Measurements from ENCODE around the gene ZDHHC5. TPM values are rescaled to one million over a fixed set of nuclear protein-coding genes. Genes with fewer than 3 reads are reported as not detected.

ZDHHC5 gene
- total RNA-seq, 1 donor from 2014 or later: 79.8 TPM

DNA sequence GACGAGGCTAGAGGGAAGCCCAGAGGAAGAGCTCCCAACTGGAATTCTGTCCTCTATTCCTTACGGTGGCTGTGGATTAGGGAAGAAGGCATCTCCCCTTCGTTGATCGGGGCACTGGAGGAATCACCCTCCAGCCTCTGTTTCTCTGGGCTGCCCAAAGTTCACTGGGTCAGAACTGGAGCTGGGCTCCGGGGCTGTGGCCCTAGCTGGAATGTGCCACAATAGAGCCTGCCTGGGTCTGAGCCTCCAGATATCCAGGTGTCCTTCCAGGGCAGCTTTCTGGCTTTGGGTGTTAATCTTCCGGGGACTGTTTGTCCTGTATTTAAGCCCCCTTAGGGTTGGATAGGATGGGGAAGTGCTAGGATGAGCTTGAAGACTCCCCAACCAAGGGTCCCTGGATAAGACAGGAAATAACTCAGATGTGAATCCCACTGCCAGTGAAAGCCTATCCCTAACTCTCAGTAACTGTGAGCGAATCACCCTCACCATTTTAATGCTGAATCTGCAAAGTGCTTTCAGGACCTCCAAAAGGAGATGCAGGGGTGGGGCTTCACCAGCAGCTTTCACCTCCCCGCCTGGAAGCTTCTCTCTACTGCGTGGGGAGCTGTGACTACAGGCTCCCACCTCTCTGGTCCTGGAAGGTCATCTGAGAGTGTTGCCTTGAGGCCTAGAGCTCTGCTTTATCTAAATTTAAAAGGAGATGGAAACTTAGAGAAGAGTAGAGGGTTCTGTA lies 27.7 kb upstream of the ZDHHC5 start:
- H3K4me1 ChIP-seq: peaks cover 22% of the 10 kb centered on the region

DNA sequence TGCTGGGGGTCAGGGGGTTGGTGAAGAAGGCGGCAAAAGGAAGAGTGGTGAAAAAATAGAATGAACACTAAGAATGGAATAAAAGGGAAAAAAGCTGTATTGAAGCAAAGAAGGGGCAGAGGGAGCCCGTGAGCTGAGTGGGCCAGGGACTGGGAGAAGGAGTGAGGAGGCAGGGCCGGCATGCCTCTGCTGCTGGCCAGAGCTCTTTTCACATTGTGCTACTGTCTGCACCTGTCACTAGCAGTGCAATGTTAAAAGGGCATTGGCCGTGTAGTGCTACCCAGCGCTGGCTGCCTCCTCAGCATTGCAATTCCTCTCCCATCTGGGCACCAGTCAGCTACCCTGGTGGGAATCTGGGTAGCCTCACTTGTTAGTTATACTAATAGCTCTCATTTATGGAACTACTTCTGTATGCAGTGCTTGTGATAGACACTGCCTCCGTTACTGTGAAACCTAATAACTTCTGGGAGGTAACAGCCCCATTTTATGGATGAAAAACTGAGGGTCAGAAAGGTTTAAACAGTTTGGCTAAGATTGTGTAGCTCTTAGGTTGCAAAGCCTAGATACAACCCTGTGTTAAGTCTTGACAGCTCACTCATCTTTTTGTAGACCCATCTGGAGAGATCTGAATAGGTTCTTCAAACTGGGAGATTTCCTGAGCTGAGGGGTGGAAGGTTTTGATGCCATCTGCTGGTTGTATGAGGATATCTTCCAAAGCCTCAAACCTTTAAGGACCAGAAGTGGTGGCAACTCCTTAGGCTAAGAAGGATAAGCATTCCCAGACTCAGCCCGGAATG lies 26.7 kb upstream of the ZDHHC5 start:
- H3K4me3 ChIP-seq: no peak overlapping the region
- no peak for DNase-seq
- H3K27me3 ChIP-seq: no peaks in the 10 kb centered on the region
- H3K27ac ChIP-seq: no peak overlapping the region
- TF ChIP-seq, protein P1, sequence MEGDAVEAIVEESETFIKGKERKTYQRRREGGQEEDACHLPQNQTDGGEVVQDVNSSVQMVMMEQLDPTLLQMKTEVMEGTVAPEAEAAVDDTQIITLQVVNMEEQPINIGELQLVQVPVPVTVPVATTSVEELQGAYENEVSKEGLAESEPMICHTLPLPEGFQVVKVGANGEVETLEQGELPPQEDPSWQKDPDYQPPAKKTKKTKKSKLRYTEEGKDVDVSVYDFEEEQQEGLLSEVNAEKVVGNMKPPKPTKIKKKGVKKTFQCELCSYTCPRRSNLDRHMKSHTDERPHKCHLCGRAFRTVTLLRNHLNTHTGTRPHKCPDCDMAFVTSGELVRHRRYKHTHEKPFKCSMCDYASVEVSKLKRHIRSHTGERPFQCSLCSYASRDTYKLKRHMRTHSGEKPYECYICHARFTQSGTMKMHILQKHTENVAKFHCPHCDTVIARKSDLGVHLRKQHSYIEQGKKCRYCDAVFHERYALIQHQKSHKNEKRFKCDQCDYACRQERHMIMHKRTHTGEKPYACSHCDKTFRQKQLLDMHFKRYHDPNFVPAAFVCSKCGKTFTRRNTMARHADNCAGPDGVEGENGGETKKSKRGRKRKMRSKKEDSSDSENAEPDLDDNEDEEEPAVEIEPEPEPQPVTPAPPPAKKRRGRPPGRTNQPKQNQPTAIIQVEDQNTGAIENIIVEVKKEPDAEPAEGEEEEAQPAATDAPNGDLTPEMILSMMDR (IDR thresholded peaks at IDR 0.05): peak; percentile 61
- no peaks in the 10 kb centered on the region for H3K9me3 ChIP-seq
- intact Hi-C loops (cut with DNase I): loop anchor here (5.0 kb wide), 1 partner anchor 74 kb away; the partner anchor contains the start of gene UBE2L6
- peaks cover 31% of the 10 kb centered on the region for H3K4me1 ChIP-seq
- peak; percentile 27 for ATAC-seq
- H3K36me3 ChIP-seq: no peaks in the 10 kb centered on the region

More for the DNA sequence above, 27.7 kb upstream of the ZDHHC5 start:
- H3K27ac ChIP-seq: peak overlapping the region; percentile 55
- intact Hi-C loops (cut with DNase I): loop anchor here (5.0 kb wide), 1 partner anchor 73 kb away; the partner anchor contains the start of gene UBE2L6
- no peaks in the 10 kb centered on the region for H3K36me3 ChIP-seq
- no peaks in the 10 kb centered on the region for H3K27me3 ChIP-seq
- no peak for ATAC-seq
- DNase-seq: no peak
- TF ChIP-seq, protein P1 (IDR thresholded peaks at IDR 0.05): no peak
- peak overlapping the region; percentile 83 for H3K4me3 ChIP-seq
- H3K9me3 ChIP-seq: no peaks in the 10 kb centered on the region

DNA sequence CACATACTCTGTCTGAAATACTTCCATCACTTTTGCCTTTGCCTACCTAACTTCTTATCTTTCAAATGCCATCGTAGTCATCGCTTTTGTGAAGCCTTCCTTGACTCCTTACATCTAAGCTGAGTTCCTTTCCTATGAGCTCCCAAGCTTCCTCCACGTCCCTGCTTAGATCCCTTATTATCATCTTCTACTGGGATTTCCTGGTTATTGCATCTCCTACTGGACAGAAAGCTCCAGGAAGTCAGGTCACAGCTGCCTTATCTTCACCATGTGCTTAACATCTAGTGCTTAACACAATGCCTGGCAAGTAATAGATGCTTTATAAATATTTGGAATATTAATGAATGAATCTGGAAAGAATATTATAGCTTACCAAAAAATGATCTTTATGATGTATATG lies 24.1 kb upstream of the ZDHHC5 start:
- Histone ChIP-seq H3K27ac (no peak overlapping the region), H3K27me3 (peaks cover 18% of the 10 kb centered on the region), H3K9me3 (no peaks in the 10 kb centered on the region), H3K4me3 (no peak overlapping the region), H3K36me3 (no peaks in the 10 kb centered on the region), H3K4me1 (peaks cover 48% of the 10 kb centered on the region)
- intact Hi-C loops (cut with DNase I): loop anchor here (5.0 kb wide), 1 partner anchor 77 kb away; the partner anchor contains the start of gene UBE2L6
- TF ChIP-seq, protein P1 (IDR thresholded peaks at IDR 0.05): peak; percentile 13
- DNase-seq: no peak
- no peak for ATAC-seq

DNA sequence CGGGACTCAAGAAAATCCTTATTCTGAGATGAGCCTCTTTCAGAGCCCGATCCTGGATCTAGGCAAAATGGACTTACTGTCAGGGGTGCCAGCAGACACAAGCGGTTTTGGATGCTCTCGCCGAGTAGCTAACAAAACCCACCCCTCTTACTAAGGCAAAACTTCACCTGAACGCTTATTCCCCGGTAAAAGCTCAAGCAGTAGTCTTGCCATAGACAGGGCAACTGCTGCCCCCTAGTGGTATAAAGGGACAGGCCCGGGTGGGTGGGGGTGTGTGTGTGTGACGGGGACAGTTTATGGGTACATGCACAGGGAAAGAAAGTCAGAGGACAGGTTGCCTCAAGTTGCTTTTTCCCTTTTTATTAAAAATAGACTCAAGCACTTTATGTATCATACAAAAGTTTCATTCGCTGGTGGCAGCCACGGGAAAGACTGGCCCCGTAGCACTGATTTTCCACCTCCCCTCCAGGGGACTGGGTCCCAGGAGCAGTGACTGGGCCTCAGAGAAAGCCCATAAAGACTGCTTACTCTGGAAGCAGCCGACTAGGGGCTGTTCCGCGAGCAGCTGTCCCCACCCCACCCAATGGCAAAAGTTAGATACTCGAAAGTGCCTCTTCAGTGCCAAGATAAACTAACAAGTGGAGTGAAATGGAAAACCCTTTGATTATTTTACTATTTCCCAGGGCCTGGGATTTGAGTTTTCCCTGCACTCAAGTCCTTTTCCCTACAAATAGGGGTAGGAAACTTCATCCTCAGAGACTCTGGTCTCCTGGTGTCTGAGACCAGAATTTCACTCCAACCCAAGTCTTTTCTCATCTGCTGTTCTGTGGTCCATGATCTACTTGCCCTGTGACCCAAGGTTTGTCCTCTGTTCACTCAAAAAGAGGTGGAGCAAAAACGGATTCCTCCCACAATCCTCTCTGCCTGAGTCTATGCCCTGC lies 22.9 kb upstream of the ZDHHC5 start:
- DNase-seq (peak; percentile 87), ATAC-seq (peak; percentile 80)
- H3K4me3 ChIP-seq: no peak overlapping the region
- no peaks in the 10 kb centered on the region for H3K36me3 ChIP-seq
- H3K27me3 ChIP-seq: peaks cover 18% of the 10 kb centered on the region
- H3K27ac ChIP-seq: peak overlapping the region; percentile 58
- H3K9me3 ChIP-seq: no peaks in the 10 kb centered on the region
- TF ChIP-seq, protein P1 (IDR thresholded peaks at IDR 0.05): peak; percentile 80
- peaks cover 49% of the 10 kb centered on the region for H3K4me1 ChIP-seq
- intact Hi-C loops (cut with DNase I): loop anchor here (5.0 kb wide), 1 partner anchor 78 kb away; the partner anchor contains the start of gene UBE2L6

DNA sequence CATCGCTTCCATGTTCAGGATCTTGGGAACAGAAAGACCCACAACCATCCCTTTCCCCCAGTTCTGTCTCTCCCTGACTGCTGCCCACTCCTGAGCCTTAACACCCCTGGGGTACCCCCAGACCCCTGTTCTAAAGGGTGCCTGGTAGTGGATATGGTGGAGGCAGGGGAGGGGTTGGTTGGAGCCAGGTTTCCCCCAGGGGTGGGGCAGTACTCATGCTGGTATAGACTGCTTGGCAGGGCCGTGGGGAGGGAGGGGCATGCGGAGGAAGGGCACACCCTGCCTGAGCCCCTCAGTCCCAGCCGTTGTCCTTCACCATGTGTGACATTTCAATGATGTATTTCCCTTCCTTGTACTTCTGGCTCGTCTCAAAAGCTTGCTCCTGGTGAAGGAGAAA lies 22.2 kb upstream of the ZDHHC5 start:
- Histone ChIP-seq H3K9me3 (no peaks in the 10 kb centered on the region), H3K27me3 (peaks cover 18% of the 10 kb centered on the region), H3K4me3 (no peak overlapping the region), H3K36me3 (no peaks in the 10 kb centered on the region), H3K4me1 (peaks cover 44% of the 10 kb centered on the region), H3K27ac (peak overlapping the region; percentile 58)
- no peak for DNase-seq
- TF ChIP-seq, protein P1 (IDR thresholded peaks at IDR 0.05): no peak
- intact Hi-C loops (cut with DNase I): no loop called here
- peak; percentile 7 for ATAC-seq
